Measurements from ENCODE around the gene RRP1.

Gene RRP1

DNA sequence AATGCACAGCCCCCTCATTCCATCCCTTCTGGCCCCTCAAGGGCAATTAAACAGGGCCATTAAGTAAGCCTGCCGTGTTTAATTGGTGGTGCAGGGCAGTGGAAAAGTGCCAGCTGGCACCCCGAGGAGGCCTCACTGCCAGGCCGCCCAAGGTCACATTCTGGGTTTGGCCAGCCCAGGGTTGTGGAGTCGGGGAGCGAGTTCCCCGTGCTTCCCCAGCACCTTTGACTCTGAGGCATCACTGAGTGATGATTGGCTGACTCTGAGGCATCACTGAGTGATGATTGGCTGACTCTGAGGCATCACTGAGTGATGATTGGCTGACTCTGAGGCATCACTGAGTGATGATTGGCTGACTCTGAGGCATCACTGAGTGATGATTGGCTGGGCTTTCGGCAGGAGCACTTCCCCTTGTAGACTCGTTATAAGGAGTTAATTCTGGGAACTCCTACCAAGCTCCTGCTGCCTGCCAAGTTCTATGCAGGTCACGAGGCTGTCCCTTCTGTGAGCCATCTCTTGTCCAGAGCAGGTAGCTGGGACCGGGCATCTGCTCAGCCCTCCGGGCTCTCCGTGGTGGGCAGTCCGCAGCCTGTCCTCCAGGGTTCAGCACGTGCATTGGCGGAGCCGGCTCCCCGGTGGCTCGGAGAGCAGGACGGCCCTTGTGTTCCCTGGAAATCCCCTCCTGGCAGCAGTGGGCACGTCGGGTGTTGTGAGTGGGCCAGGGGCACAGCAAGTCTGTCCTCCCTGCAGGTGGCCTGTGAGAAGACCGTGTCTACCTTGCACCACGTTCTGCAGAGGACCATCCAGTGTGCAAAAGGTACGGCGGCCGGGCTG lies 34.2 kb upstream of the RRP1 start:
- DNase-seq (ENCODE audit: low spot score), result no peak
- H3K36me3 ChIP-seq (ENCODE audit: low read depth), result peaks cover 95% of the 10 kb centered on the region
- peak; percentile 5; the same call in 1 of the 3 replicates for ATAC-seq (ENCODE audit: low read depth)

DNA sequence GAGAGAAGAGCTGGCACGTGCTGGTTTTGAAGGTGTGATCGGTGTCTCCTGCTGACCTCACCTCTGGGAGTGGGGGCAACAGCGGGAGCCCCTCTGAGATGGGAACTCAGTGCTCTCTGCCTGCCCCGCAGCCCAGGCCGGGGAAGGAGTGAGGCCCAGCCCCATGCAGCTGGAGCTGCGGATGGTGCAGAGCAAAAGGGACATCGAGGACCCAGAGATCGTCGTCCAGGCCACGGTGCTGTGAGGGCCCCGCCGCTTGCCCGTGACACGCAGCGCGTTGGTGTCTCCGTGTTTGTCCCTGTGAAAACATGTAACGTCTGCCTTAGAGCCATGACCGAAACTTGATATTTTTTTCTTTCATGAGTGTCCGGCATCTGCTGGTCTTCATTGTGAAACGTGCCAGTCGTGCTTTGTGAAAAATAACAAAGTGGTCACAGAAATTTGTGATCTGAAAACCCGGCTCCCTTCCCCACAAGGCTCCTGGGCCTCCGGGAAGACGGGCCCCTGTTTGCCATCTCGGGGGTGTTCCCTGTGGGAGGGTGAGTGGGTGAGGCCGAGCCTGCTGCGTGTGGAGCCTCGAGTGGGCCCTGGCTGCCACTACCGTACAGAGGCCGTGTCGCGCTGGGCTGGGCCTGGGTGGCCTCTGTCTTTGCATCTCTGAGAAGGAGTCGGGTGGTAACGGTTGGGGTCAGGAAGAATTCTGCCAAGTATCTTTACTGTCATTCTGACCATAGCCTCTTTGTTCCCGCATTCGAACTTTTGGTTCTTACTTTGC lies 33.4 kb upstream of the RRP1 start:
- H3K4me3 ChIP-seq (ENCODE audit: severe bottlenecking), result no peak overlapping the region
- no peak for ATAC-seq (ENCODE audit: low read depth)
- no peak for DNase-seq (ENCODE audit: low spot score)
- no peaks in the 10 kb centered on the region for H3K27me3 ChIP-seq (ENCODE audit: insufficient read depth, poor library complexity, severe bottlenecking)
- TF ChIP-seq, protein P1, sequence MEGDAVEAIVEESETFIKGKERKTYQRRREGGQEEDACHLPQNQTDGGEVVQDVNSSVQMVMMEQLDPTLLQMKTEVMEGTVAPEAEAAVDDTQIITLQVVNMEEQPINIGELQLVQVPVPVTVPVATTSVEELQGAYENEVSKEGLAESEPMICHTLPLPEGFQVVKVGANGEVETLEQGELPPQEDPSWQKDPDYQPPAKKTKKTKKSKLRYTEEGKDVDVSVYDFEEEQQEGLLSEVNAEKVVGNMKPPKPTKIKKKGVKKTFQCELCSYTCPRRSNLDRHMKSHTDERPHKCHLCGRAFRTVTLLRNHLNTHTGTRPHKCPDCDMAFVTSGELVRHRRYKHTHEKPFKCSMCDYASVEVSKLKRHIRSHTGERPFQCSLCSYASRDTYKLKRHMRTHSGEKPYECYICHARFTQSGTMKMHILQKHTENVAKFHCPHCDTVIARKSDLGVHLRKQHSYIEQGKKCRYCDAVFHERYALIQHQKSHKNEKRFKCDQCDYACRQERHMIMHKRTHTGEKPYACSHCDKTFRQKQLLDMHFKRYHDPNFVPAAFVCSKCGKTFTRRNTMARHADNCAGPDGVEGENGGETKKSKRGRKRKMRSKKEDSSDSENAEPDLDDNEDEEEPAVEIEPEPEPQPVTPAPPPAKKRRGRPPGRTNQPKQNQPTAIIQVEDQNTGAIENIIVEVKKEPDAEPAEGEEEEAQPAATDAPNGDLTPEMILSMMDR (IDR thresholded peaks at IDR 0.05; ENCODE audit: poor library complexity, severe bottlenecking), result no peak
- no peaks in the 10 kb centered on the region for H3K4me1 ChIP-seq (ENCODE audit: insufficient read depth, poor library complexity, severe bottlenecking)
- no peak overlapping the region for H3K27ac ChIP-seq (ENCODE audit: poor library complexity, severe bottlenecking)
- peaks cover 95% of the 10 kb centered on the region for H3K36me3 ChIP-seq (ENCODE audit: low read depth)
- no peaks in the 10 kb centered on the region for H3K9me3 ChIP-seq (ENCODE audit: severe bottlenecking)

More for the DNA sequence above, 34.2 kb upstream of the RRP1 start:
- Histone ChIP-seq H3K9me3 (ENCODE audit: severe bottlenecking) (no peaks in the 10 kb centered on the region), H3K27ac (ENCODE audit: poor library complexity, severe bottlenecking) (no peak overlapping the region), H3K27me3 (ENCODE audit: insufficient read depth, poor library complexity, severe bottlenecking) (no peaks in the 10 kb centered on the region), H3K4me1 (ENCODE audit: insufficient read depth, poor library complexity, severe bottlenecking) (no peaks in the 10 kb centered on the region), H3K4me3 (ENCODE audit: severe bottlenecking) (no peak overlapping the region)
- TF ChIP-seq, protein P1 (IDR thresholded peaks at IDR 0.05; ENCODE audit: poor library complexity, severe bottlenecking), result no peak

DNA sequence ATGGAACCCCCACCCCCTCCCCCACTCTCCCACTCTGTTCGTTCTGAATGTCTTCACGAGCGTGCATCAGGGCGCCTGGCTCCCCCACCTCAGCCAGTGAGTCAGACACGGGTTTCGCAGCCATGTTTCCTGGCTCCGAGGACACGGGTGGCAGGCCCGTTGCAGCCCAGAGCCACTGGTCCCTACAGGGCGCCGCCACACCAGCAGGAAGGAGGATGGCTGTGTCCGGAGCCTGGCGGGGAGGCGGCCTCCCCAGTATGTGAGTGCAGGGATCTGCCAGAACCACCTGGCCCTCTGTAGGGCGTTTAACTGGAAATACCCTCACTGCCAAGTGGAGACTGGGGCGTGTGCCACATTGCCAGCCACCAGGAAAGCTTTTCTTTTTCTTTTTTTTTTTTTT lies 31.8 kb upstream of the RRP1 start:
- Histone ChIP-seq H3K4me1 (ENCODE audit: insufficient read depth, poor library complexity, severe bottlenecking) (no peaks in the 10 kb centered on the region), H3K4me3 (ENCODE audit: severe bottlenecking) (no peak overlapping the region), H3K27me3 (ENCODE audit: insufficient read depth, poor library complexity, severe bottlenecking) (no peaks in the 10 kb centered on the region), H3K36me3 (ENCODE audit: low read depth) (peaks cover 89% of the 10 kb centered on the region), H3K9me3 (ENCODE audit: severe bottlenecking) (no peaks in the 10 kb centered on the region), H3K27ac (ENCODE audit: poor library complexity, severe bottlenecking) (no peak overlapping the region)
- DNase-seq (ENCODE audit: low spot score), result no peak
- TF ChIP-seq, protein P1 (IDR thresholded peaks at IDR 0.05; ENCODE audit: poor library complexity, severe bottlenecking), result no peak
- no peak for ATAC-seq (ENCODE audit: low read depth)

DNA sequence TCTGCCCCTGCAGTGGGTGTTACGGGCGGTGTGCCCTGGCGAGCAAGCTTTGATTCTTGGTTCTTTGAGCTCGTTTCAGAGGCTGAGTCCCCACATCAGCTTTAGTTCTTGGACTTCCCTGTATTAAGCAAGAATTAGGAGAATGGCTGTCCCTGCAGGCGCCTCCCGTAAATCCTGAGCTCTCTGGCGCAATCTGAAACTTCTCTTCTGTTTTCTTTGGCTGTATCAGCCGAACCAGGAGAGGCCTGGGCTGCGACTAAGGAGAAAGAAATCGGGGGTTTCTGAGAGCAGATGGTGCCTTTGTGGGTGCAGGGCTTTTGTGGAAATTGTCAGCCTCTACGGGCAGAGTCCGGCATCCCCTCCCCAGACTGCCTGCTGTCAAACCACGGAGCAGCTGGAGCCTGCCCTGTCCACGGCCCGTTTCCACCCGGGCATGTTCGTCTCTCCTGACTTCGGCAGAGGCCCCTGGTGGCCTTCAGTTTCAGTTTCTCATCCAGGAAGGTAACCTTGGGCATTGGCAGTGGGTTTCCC lies 31.2 kb upstream of the RRP1 start:
- ATAC-seq (ENCODE audit: low read depth) (no peak), DNase-seq (ENCODE audit: low spot score) (no peak)
- Histone ChIP-seq H3K4me3 (ENCODE audit: severe bottlenecking) (no peak overlapping the region), H3K4me1 (ENCODE audit: insufficient read depth, poor library complexity, severe bottlenecking) (no peaks in the 10 kb centered on the region), H3K27ac (ENCODE audit: poor library complexity, severe bottlenecking) (no peak overlapping the region), H3K27me3 (ENCODE audit: insufficient read depth, poor library complexity, severe bottlenecking) (no peaks in the 10 kb centered on the region), H3K36me3 (ENCODE audit: low read depth) (peaks cover 88% of the 10 kb centered on the region), H3K9me3 (ENCODE audit: severe bottlenecking) (no peaks in the 10 kb centered on the region)
- TF ChIP-seq, protein P1 (IDR thresholded peaks at IDR 0.05; ENCODE audit: poor library complexity, severe bottlenecking), result no peak
